ENCODE results near the gene RARRES1. TPM values are rescaled to one million over a fixed set of nuclear protein-coding genes. Genes with fewer than 3 reads are reported as not detected.
A peak's percentile ranks its signal among the peaks of the same experiment; 100 is the strongest.

RARRES1 gene, protein sequence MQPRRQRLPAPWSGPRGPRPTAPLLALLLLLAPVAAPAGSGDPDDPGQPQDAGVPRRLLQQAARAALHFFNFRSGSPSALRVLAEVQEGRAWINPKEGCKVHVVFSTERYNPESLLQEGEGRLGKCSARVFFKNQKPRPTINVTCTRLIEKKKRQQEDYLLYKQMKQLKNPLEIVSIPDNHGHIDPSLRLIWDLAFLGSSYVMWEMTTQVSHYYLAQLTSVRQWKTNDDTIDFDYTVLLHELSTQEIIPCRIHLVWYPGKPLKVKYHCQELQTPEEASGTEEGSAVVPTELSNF
- not detected for total RNA-seq

DNA sequence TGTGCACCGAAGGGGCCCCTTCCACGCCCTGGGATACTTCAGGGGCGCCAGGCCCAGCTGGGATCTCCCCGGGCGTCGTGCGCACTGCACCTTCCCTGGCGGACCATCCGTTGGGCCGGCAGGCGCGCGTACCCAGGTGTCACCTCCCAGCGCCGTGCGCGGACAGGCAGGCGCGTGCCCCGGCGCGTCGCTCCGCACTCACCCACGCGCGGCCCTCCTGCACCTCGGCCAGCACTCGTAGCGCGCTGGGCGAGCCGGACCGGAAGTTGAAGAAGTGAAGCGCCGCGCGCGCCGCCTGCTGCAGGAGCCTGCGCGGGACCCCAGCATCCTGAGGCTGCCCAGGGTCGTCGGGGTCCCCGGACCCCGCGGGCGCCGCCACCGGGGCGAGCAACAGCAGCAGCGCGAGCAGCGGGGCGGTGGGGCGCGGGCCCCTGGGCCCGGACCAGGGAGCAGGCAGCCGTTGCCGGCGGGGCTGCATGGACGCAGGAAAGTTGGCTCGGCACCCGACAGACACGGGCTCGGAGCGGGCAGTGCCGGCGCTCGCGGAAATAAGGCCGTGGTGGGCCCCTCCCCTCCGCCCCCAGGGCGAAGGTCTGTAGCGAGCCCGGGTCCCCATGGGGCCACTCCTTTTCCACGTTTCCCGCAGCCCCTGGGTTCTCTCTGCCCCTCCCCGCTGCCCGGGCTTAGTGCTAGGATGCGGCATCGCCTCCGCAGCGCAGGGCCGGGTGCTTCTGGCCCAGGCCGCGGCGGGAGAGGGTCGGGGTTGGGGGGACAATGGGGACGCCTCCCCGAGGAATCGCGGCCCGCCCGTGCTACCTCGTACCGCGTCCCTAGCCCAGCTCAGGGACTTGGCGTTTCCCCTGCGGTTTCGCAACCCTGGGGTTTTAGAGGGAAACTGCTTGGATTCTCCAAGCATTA lies at the start of gene RARRES1:
Gene RARRES1, minus strand, starts transcription at position 520 of the 918 bp plus-strand sequence. Its CDS starts 42 bp downstream, at position 478.
- POLR2A ChIA-PET, result no interaction called here
- DNase-seq, result peak; percentile 51
- Mint-ChIP-seq H3K27me3 (ENCODE audit: low read depth) (no peaks in the 10 kb centered on the region), H3K27ac (no peak within 1 kb of the TSS), H3K4me1 (ENCODE audit: low read depth) (peaks cover 15% of the 10 kb centered on the region), H3K9me3 (ENCODE audit: insufficient read depth) (no peaks in the 10 kb centered on the region), H3K4me3 (peak within 1 kb of the TSS; percentile 36), H3K36me3 (ENCODE audit: low read depth) (no peaks in the 10 kb centered on the region)
- peak; percentile 73 for ATAC-seq
- CTCF ChIA-PET, result interaction anchor here (0.7 to 1.2 kb wide), 2 partner anchors 9 to 73 kb away, joined by 3 read pairs; no protein-coding TSS in a partner anchor

DNA sequence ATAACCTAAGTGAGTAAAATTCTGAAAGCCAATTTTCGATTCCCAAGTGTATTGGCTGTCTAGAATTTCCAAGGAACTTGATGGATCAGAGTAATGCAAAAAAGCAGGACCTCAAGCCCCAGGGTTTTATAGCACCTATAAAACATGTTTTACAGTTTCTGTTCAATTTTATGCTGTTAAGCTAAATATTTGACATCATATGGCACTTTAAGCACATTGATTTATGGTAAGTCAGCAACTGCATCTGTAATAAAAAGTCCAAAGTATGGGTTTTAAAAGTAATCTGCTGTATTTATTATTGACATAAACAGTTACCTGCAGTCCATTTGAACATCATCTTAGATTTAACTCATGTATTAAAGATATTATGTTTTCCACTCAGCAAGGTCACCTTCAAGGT lies 49.6 kb upstream of the RARRES1 start:
- no peaks in the 10 kb centered on the region for H3K27me3 Mint-ChIP-seq (ENCODE audit: low read depth)
- H3K36me3 Mint-ChIP-seq (ENCODE audit: low read depth), result no peaks in the 10 kb centered on the region
- ATAC-seq (no peak), DNase-seq (no peak)
- H3K4me3 Mint-ChIP-seq, result no peak overlapping the region
- H3K9me3 Mint-ChIP-seq (ENCODE audit: insufficient read depth), result no peaks in the 10 kb centered on the region
- no peaks in the 10 kb centered on the region for H3K4me1 Mint-ChIP-seq (ENCODE audit: low read depth)
- CTCF ChIA-PET, result interaction anchor here (2.4 to 2.8 kb wide), 2 partner anchors 7 to 9 kb away, joined by 6 to 8 read pairs; no protein-coding TSS in a partner anchor
- POLR2A ChIA-PET, result no interaction called here
- H3K27ac Mint-ChIP-seq, result no peak overlapping the region

DNA sequence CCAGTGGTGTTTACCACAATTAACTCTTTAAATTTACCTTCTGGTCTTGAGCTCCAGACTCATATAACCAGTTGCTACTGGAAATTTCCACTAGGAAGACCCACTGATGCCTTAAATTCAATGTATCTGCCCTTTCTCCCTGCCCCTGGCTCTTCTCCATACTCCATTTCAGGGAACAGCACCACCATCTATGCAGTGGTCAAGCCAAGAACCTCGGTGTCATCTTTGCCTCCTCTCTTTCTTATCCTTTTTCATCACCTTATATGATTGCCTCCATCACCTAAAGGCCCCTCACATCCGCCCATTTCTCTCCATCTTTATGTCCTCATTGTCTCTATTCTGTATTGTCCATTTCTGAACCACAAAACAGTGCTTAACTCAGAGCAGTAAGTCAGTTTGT lies 48.9 kb upstream of the RARRES1 start:
- no peak for ATAC-seq
- POLR2A ChIA-PET, result no interaction called here
- CTCF ChIA-PET, result interaction anchor here (2.4 to 2.8 kb wide), 2 partner anchors 8 to 10 kb away, joined by 6 to 8 read pairs; no protein-coding TSS in a partner anchor
- Mint-ChIP-seq H3K27ac (no peak overlapping the region), H3K4me1 (ENCODE audit: low read depth) (no peaks in the 10 kb centered on the region), H3K4me3 (no peak overlapping the region), H3K36me3 (ENCODE audit: low read depth) (no peaks in the 10 kb centered on the region), H3K27me3 (ENCODE audit: low read depth) (no peaks in the 10 kb centered on the region), H3K9me3 (ENCODE audit: insufficient read depth) (no peaks in the 10 kb centered on the region)
- DNase-seq, result no peak

DNA sequence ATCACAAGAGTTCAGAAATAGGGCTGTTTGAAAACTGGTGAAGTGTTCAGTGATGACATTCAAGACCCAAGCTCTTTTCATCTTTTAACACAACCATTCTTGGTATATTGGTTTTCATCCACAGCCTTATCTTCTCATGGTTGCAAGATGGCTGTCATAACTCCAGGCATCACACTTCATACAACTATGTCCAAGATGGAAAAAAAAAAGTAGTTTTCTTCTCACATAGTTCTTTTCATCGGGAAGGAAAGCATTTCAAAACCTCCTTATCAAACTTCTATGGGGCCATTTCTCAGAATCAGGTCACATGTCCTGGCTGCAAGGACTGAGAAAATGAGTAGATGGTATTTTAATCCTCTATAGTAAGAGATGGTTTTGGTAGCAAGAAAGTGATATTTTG lies 48.5 kb upstream of the RARRES1 start:
- H3K9me3 Mint-ChIP-seq (ENCODE audit: insufficient read depth), result no peaks in the 10 kb centered on the region
- CTCF ChIA-PET, result interaction anchor here (0.6 to 2.8 kb wide), 3 partner anchors 9 to 121 kb away, joined by 3 to 8 read pairs (median 6); no protein-coding TSS in a partner anchor
- H3K27me3 Mint-ChIP-seq (ENCODE audit: low read depth), result no peaks in the 10 kb centered on the region
- H3K27ac Mint-ChIP-seq, result no peak overlapping the region
- H3K36me3 Mint-ChIP-seq (ENCODE audit: low read depth), result no peaks in the 10 kb centered on the region
- H3K4me3 Mint-ChIP-seq, result no peak overlapping the region
- H3K4me1 Mint-ChIP-seq (ENCODE audit: low read depth), result no peaks in the 10 kb centered on the region
- no peak for ATAC-seq
- POLR2A ChIA-PET, result no interaction called here
- DNase-seq, result no peak

DNA sequence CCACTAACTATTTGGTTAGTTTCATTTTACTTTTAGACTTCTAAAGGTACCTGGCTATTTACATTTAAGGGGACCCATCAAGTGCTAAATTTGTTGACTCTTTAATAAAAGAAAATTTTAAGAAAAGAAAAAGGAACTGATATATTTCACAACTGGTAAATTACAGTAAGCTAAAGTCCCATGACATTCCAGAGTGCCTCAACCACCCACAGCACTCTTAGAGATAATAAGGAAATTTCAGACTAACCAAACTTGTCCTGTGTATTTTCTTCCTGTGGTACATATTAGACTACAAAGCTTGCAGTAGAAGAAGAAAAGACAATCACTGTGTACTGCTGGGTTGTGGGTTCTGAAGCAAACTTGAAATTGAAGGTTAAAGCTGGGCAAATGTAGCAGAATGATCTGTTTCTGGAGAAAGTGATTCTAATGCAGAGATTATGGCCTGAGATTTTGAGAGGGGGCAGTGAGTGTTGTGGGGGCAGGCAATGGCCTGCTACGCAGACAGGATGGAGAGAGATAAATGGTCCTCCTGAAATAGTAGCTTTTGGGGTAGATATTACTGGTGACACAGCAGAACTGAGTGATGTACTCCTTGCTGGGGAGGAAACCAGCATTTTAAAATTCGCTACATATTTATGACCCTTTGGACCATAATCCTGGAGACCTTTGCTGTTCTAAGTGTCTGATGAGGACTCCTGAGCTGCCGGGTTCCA lies 45.1 kb upstream of the RARRES1 start:
- Mint-ChIP-seq H3K4me3 (no peak overlapping the region), H3K4me1 (ENCODE audit: low read depth) (peaks cover 4% of the 10 kb centered on the region), H3K27me3 (ENCODE audit: low read depth) (no peaks in the 10 kb centered on the region), H3K27ac (no peak overlapping the region), H3K36me3 (ENCODE audit: low read depth) (no peaks in the 10 kb centered on the region), H3K9me3 (ENCODE audit: insufficient read depth) (no peaks in the 10 kb centered on the region)
- ChIA-PET CTCF (interaction anchor here (0.7 to 1.7 kb wide), 7 partner anchors 12 to 117 kb away, joined by 3 to 7 read pairs (median 4); no protein-coding TSS in a partner anchor), POLR2A (no interaction called here)
- no peak for ATAC-seq
- DNase-seq, result no peak

DNA sequence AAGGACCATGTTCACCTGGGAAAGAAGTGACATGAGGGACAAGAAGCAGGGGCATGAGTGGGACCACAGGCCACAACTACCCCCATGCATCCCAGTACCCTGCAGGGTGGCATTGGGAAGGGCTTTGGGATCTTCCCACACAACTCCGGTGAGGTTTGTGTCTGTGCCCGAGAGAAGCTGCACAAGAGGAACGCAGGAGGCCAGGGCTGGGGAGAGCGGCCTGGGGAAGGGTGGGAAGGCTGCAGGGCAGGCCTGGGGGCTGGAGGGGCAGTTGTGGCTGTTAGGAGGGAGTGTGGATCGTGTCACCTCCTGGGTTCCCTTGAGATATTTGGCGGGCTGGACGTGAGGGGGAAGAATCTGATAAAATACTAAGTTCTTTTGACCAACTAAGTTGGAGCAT lies 44.3 kb upstream of the RARRES1 start:
- no peaks in the 10 kb centered on the region for H3K27me3 Mint-ChIP-seq (ENCODE audit: low read depth)
- no peak overlapping the region for H3K27ac Mint-ChIP-seq
- POLR2A ChIA-PET, result no interaction called here
- no peaks in the 10 kb centered on the region for H3K9me3 Mint-ChIP-seq (ENCODE audit: insufficient read depth)
- no peaks in the 10 kb centered on the region for H3K36me3 Mint-ChIP-seq (ENCODE audit: low read depth)
- peaks cover 4% of the 10 kb centered on the region for H3K4me1 Mint-ChIP-seq (ENCODE audit: low read depth)
- DNase-seq, result no peak
- ATAC-seq, result no peak
- no peak overlapping the region for H3K4me3 Mint-ChIP-seq
- CTCF ChIA-PET, result interaction anchor here (0.7 kb wide), 1 partner anchor 49 kb away, joined by 3 read pairs; no protein-coding TSS in a partner anchor

DNA sequence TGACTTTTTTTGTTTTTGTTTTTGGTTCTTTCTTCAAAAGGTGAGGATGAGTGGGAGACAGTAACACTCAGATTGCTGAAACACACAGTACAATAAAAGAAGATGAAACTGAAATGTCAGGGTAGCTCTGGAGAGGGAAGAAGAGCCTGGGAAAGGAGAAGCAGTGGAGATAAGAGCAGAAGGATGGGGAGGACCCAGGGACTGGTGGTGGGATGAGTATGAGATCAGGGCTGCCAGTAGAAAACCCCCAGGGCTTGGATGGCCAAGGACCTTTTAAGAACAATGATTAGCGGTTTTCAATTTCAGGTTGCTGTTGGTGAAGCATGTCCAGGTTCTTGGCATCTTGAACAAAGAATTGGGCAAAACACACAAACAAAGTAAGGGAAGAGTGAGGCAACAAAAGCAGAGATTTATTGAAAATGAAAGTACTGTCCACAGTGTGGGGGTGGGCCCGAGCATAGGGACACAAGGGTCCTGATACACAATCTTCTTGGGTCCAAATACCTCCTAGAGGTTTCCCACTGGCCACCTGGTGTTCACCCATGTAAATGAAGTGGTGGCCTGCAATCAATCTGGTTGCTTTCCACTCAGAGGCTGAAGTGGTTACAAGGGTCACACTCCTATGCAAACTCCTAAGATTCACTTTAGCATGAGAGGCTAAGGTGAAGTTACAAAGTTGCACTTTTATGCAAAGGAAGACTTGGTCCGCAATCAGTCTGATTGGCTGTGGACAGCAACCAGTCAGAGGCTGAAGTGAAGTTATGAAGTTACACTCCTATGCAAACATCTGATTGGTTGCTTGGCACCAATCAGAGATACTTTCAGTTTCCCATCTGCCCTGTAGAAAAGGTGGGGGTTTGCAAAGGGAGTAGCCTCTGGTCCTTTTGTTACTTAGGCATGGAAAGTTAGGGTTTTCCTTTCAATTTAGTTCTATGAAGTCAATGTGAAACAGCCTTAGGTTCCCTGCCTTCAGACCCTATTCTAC lies 43.5 kb upstream of the RARRES1 start:
- ChIA-PET POLR2A (no interaction called here), CTCF (no interaction called here)
- Mint-ChIP-seq H3K4me1 (ENCODE audit: low read depth) (peaks cover 4% of the 10 kb centered on the region), H3K27ac (no peak overlapping the region), H3K36me3 (ENCODE audit: low read depth) (no peaks in the 10 kb centered on the region), H3K9me3 (ENCODE audit: insufficient read depth) (no peaks in the 10 kb centered on the region), H3K4me3 (no peak overlapping the region), H3K27me3 (ENCODE audit: low read depth) (no peaks in the 10 kb centered on the region)
- DNase-seq (no peak), ATAC-seq (no peak)

DNA sequence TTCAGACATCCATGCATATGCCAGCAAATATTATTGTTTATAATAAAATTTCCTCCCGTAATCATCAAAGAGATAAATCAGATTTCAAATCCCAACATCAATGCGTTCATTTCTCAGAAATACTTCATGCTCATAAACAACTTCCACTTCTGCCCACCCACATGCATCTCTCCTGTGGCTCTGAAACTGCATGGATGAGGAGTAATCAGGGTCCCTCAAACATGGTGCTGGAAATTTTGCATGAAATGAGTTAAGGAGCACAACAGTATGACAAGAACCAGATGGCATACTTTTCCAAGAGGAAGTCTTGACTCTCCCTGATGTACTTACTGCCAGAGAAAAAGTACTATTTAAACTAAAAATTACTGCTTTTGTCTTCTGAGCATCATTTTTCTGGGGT lies 42.7 kb upstream of the RARRES1 start:
- Mint-ChIP-seq H3K27ac (no peak overlapping the region), H3K36me3 (ENCODE audit: low read depth) (no peaks in the 10 kb centered on the region), H3K4me1 (ENCODE audit: low read depth) (peaks cover 4% of the 10 kb centered on the region), H3K4me3 (no peak overlapping the region), H3K27me3 (ENCODE audit: low read depth) (no peaks in the 10 kb centered on the region), H3K9me3 (ENCODE audit: insufficient read depth) (no peaks in the 10 kb centered on the region)
- ATAC-seq (no peak), DNase-seq (no peak)
- ChIA-PET POLR2A (no interaction called here), CTCF (no interaction called here)

DNA sequence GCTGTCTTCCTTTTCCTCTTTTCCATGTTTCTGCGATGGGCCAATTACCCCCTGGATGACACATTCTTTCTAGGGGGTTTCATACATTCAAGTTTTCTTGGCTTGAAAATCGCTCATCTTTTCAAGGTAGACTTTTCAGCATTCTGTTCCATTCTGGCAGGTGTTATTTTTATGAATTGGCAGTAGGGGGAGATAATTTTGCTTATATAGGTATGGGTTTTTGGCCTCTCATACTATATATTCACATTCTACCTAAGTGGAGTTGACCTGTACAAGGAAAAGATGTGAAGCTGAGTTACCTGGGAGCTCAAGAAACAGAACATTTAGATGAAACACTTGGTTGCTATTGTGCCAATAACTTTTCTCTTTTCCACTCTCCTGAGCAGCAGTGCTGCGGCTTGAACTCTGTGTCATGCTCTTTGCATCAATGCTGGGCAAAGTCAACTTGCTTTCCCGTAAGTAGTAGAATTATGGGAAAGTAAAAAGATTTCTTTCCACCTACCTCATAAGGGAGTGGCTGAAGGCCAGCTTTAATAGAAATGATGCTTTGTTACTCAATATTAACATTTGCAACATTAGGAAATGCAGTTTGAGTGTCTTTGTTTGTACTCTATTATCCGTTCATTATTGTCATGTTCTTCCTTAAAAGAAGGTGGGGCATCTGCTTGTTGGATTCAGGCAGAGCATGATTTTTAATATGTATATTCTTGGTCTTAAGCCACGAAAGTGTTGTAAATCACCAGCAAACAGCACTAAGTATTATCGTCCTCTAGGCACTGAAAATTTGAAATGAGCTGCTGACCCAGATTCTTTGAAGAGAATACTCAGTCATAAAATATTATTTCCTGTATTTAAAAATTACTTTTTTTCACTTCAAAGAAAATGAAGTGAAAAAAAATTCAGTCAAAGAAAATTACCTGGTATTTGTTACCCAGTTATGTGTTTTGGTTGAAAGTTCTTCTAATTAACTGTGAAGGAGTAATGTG lies 41.9 kb upstream of the RARRES1 start:
- H3K27me3 Mint-ChIP-seq (ENCODE audit: low read depth), result no peaks in the 10 kb centered on the region

DNA sequence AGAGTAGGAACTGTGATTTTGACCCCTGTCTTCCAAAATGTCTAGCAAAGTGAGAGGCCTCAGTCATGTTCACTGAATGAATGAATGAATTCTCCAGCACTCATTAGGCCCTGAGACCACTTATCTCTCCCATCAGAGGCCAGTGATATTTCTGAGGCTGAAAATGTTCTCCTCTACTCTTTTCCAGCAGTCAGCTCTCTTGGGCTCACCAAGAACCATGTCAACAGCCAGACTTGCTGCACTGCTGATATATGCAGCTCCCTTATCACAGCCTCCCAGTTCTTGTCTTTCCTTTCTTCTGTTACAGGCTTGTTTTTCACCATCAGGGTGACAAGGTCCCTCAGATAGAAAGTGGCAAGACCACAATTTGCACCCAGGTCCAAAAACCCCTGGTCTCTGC lies 40.9 kb upstream of the RARRES1 start:
- DNase-seq, result no peak
- ChIA-PET CTCF (no interaction called here), POLR2A (no interaction called here)
- no peak for ATAC-seq
- no peaks in the 10 kb centered on the region for H3K36me3 Mint-ChIP-seq (ENCODE audit: low read depth)
- peaks cover 4% of the 10 kb centered on the region for H3K4me1 Mint-ChIP-seq (ENCODE audit: low read depth)
- no peaks in the 10 kb centered on the region for H3K9me3 Mint-ChIP-seq (ENCODE audit: insufficient read depth)
- no peaks in the 10 kb centered on the region for H3K27me3 Mint-ChIP-seq (ENCODE audit: low read depth)
- H3K27ac Mint-ChIP-seq, result no peak overlapping the region
- no peak overlapping the region for H3K4me3 Mint-ChIP-seq

More for the DNA sequence above, 41.9 kb upstream of the RARRES1 start:
- Mint-ChIP-seq H3K4me3 (no peak overlapping the region), H3K4me1 (ENCODE audit: low read depth) (peaks cover 4% of the 10 kb centered on the region), H3K27ac (no peak overlapping the region), H3K36me3 (ENCODE audit: low read depth) (no peaks in the 10 kb centered on the region), H3K9me3 (ENCODE audit: insufficient read depth) (no peaks in the 10 kb centered on the region)
- CTCF ChIA-PET, result interaction anchor here (1.0 to 1.1 kb wide), 2 partner anchors 21 to 46 kb away, joined by 3 to 4 read pairs; no protein-coding TSS in a partner anchor
- POLR2A ChIA-PET, result no interaction called here
- DNase-seq (no peak), ATAC-seq (no peak)
